ENCODE data around the gene CPT1A.

The CPT1A gene

GRCh38 chr11:68709062-68709461 lies 132.7 kb downstream of the CPT1A start:
- no peak for DNase-seq (ENCODE audit: low read depth)

GRCh38 chr11:68707527-68707926 lies 134.2 kb downstream of the CPT1A start:
- DNase-seq (ENCODE audit: low read depth): no peak

DNA sequence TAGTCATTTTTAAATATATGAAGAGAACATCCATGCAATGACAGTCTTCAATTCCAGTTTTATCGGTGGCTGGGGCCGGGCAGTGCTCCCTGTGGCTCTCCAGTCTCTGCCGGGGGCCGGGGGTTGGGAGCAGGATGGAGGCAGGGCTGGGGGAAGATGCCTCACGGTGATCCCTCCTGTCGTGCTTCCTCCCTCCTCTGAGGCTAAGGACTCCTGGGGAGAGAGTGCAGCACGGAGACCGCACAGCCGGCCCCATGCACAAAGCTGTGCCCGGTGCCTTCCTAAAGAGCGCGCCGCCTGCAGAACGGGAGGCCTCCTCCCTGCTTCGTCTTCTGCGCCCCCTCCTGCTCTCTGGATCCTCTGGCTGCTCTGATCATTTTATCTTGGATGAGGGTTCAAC lies 136.8 kb downstream of the CPT1A start:
- DNase-seq (ENCODE audit: low read depth): no peak

All from stimulated activated CD8-positive, alpha-beta memory T cell treated with anti-CD3 and anti-CD28 coated beads, Interleukin-7, amount 100 ng/mL, for 24 hours (primary cell).